Colonic mucosa (tissue), 4 donors: ENCODE measurements around the gene IGF2BP2. TPM values are rescaled to one million over a fixed set of nuclear protein-coding genes. Genes with fewer than 3 reads are reported as not detected.

Experiments used
- DNase-seq: peaks from one replicate; pipeline ENCODE4 v3.0.0-alpha.2; 2020
- H3K27ac ChIP-seq: fragments of 200-600 bp; one replicate; pipeline ENCODE4 v1.8.0; 2021
- H3K27me3 ChIP-seq: fragments of 200-600 bp; one replicate; pipeline ENCODE4 v1.8.0; 2021
- H3K36me3 ChIP-seq: fragments of 200-600 bp; one replicate; pipeline ENCODE4 v1.8.0; 2021
- H3K4me1 ChIP-seq: fragments of 200-600 bp; one replicate; pipeline ENCODE4 v1.8.0; 2021; ENCODE audit warnings: mild to moderate bottlenecking
- H3K4me3 ChIP-seq: fragments of 200-600 bp; one replicate; pipeline ENCODE4 v1.8.0; 2021
- H3K9ac ChIP-seq, 2 donors: one replicate each; pipeline ENCODE4 v1.7.0; 2013; ENCODE audit warnings: control low read depth in 2 of 2, low read depth in 2 of 2, low read length in 2 of 2
- H3K9me3 ChIP-seq: fragments of 200-600 bp; one replicate; pipeline ENCODE4 v1.8.0; 2021
- CTCF ChIP-seq: fragments of 200-600 bp; IDR thresholded peaks from one replicate; pipeline ENCODE4 v1.8.0; 2022; ENCODE audit warnings: antibody characterized with exemption, mild to moderate bottlenecking
- intact Hi-C: fragments of 100-400 bp; cut with DNase I; formaldehyde crosslinking; loops from one replicate; pipeline ENCODE4 v1.14.1; 2022
- microRNA-seq: library from miRNA; unstranded; fragments of <30 nt; microRNA quantifications from one replicate; pipeline ENCODE4, GENCODE V29; 2019
- total RNA-seq, 2 donors: library from RNA; stranded (reverse); fragmentation: NEBNext Ultra II Directional in 1 of 2; extraction: Animal tissue kit (Norgen Biotek cat#: 25700) in 1 of 2; gene quantifications; one replicate each; pipeline ENCODE4 v1.2.1, GENCODE V29; 2021
- donor health status: healthy.
- donor health status: DM: no; HTN: no; CAD: no.
- donor health status: DM: no; HTN: no; CAD: no.

The IGF2BP2 gene
- total RNA-seq, 2 donors from 2014 or later, result 48.7 to 61.2 TPM

DNA sequence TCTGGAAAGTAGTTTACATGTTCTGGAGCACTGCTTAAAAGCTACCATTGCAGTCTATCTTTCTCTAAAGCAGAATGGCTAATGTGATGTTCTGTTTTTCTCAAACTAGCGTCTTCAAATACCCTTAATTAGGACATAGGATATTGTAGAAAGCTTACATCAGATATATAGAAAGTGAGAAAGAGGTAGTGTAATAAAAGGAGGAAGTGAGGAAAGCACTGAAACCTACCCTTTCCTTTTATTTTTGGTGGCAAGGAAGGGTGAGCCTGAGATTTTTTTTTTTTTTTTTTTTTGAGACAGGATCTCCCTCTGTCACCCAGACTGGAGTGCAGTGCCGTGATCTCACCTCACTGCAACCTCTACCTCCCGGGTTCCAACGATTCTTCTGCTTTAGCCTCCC lies 229.3 kb downstream of the IGF2BP2 start:
- Histone ChIP-seq H3K4me3 (no peak overlapping the region), H3K27me3 (no peaks in the 10 kb centered on the region), H3K9me3 (no peaks in the 10 kb centered on the region), H3K36me3 (no peaks in the 10 kb centered on the region), H3K9ac (no peak overlapping the region), H3K27ac (no peak overlapping the region), H3K4me1 (no peaks in the 10 kb centered on the region)
- no peak for DNase-seq
- intact Hi-C loops, result no loop called here
- TF ChIP-seq CTCF, result no peak

GRCh38 chr3:185594073-185594472 lies 230.8 kb downstream of the IGF2BP2 start:
- no peaks in the 10 kb centered on the region for H3K36me3 ChIP-seq
- TF ChIP-seq CTCF, result no peak
- no peaks in the 10 kb centered on the region for H3K9me3 ChIP-seq
- no peak for DNase-seq
- no peaks in the 10 kb centered on the region for H3K4me1 ChIP-seq
- H3K9ac ChIP-seq, result no peak overlapping the region
- H3K27me3 ChIP-seq, result no peaks in the 10 kb centered on the region
- no peak overlapping the region for H3K4me3 ChIP-seq
- no peak overlapping the region for H3K27ac ChIP-seq
- intact Hi-C loops, result no loop called here

Small RNA genes lying within 50 kb of the gene (microRNA-seq; reads per million reads assigned to microRNA genes)
- gene MIR548AQ, result not detected

Other genes starting within 250 kb of the IGF2BP2 start
- 10 to 100 TPM; 28.6 to 30.3 TPM for gene SENP2, start 238.7 kb downstream of the IGF2BP2 start, total RNA-seq
- gene TRA2B, start 113.0 kb upstream of the IGF2BP2 start, total RNA-seq, result 100 to 1,000 TPM in 1 of 2 donors, 10 to 100 TPM in 1; 98.8 to 140 TPM